NCI-H1436 treated with DMSO at 0.1 percent for 48 hours (cell line): ENCODE measurements around the gene STK11IP.

Experiments
- DNase-seq: peaks from one replicate; lab custom pipeline; 2025; lab: John Stamatoyannopoulos, UW

STK11IP gene

DNA sequence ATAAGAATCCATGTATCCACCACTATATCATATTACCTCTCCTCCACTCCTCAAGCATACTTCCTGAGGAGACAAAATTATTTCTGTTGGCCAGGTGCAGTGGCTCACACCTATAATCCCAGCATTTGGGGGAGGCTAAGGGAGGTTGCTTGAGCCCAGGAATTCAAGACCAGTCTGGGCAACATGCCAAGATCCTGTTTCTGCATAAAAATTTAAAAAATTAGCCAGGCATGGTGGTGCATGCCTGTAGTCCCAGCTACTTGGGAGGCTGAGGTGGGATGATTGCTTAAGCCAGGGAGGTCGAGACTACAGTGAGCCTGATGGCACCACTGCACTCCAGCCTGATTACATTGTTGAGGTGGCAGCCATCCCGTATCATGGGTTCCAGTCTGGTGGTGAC lies 16.3 kb upstream of the STK11IP start:
- no peak for DNase-seq

- DNase-seq: no peak
Observed at GRCh38 chr2:219591091-219591490, 6.6 kb upstream of the STK11IP start.

GRCh38 chr2:219592736-219593135 lies 4.9 kb upstream of the STK11IP start:
- DNase-seq: no peak

GRCh38 chr2:219593154-219593553 lies 4.5 kb upstream of the STK11IP start:
- no peak for DNase-seq

- no peak for DNase-seq
Observed at GRCh38 chr2:219595256-219595655, 2.4 kb upstream of the STK11IP start.

DNA sequence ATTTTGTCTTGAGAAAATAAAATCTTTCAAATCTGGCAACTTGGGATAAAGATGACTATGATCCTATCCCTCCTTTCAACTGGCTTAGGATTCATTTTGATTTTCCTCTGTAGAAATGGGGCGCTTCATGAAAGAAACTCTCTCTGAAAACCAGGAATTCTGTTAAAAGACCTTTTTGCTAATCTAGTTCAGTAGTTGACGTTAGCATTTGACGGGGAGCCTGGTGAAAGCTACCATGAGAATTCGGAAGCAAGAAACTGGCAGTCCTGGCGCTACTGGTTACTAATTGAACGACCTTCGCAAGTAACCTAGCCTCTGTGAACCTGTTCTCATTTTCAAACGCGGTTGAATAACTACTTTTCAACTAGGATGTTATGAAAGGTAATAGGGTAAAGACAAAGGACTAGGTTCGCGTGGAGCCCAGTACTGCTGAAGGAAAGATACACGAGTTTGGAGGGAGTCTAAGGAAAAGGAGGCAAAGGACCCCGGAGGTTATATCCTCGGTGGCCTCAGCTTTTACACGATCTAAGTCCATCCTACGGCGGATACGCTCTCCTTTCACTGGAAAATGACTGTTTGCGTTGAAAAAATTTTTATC lies 604 bp upstream of the STK11IP start:
- no peak for DNase-seq

DNA sequence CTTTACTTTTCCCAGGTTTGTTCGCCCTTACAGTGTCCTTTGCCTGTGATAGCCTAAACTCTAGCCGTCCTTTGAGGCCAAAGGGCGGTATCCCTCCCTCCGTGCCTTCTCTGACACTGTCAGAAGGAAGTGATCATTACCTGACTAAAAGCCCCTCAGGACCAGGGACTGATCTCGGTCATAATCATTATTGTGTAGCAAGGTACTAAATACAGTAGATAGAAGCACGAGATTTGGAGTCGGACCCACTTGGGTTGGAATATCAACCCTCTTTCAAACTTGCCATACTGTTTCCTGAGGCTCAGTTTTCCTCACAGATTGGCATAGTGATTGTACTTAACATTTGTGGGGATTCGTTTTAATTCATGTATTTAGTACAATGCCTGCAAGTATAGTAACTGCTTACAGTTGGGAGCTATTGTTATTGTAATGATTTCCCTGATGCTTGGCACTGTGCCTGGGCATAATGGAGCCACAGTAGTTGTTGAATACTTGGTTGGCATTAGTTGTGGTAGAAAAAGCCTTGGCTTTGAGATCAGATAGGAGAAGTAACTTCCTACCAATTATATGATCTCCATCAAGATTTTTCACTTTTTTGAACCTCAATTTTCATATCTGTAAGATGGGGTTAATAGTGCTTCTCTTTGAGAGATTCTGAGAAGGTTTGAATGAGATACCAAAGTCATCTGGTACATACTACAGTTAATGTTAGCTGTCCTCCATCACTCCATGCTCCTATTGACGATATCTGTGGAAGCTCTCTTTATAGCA lies 836 bp downstream of the STK11IP start:
- DNase-seq: no peak

GRCh38 chr2:219603771-219604170 lies 6.1 kb downstream of the STK11IP start:
- DNase-seq: no peak

- no peak for DNase-seq
Observed at GRCh38 chr2:219605607-219605954, 7.9 kb downstream of the STK11IP start.

DNA sequence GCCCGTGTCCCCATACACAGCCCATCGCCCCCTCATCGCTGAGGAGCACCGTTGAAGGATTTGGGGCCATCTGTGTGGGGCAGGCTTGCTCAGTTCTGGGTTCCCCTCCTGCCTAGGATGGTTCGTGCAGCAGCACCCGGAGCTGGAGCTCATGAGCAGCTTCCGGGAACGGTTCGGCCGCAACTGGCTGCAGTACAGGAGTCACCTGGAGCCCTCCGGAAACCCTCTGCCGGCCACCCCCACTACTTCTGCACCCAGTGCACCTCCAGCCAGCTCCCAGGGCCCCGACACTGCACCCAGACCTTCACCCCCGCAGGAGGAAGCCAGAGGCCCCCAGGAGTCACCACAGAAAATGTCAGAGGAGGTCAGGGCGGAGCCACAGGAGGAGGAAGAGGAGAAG lies 10.3 kb downstream of the STK11IP start:
- no peak for DNase-seq

DNA sequence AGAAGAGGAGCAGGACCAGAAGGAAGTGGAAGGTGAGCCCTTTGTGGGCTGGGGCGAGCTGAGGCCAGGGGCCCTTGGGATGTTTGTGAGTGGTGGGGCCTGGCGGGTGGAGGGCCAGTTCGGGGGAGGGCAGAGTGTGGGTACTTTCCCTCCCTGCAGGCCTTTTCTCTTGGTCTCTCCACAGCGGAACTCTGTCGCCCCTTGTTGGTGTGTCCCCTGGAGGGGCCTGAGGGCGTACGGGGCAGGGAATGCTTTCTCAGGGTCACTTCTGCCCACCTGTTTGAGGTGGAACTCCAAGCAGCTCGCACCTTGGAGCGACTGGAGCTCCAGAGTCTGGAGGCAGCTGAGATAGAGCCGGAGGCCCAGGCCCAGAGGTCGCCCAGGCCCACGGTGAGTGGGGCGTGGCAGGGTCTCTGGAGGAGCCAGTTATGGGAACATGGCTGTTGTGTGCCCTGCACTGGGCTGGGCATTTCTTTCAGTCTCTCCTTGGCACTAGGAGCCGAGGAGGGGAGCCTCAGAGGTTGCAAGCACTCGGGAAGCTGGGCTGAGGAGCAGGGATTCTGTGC lies 10.8 kb downstream of the STK11IP start:
- DNase-seq: no peak

- no peak for DNase-seq
Observed at GRCh38 chr2:219609149-219609750, 11.6 kb downstream of the STK11IP start.

- DNase-seq: no peak
Observed at GRCh38 chr2:219611306-219611705, 13.6 kb downstream of the STK11IP start.

DNA sequence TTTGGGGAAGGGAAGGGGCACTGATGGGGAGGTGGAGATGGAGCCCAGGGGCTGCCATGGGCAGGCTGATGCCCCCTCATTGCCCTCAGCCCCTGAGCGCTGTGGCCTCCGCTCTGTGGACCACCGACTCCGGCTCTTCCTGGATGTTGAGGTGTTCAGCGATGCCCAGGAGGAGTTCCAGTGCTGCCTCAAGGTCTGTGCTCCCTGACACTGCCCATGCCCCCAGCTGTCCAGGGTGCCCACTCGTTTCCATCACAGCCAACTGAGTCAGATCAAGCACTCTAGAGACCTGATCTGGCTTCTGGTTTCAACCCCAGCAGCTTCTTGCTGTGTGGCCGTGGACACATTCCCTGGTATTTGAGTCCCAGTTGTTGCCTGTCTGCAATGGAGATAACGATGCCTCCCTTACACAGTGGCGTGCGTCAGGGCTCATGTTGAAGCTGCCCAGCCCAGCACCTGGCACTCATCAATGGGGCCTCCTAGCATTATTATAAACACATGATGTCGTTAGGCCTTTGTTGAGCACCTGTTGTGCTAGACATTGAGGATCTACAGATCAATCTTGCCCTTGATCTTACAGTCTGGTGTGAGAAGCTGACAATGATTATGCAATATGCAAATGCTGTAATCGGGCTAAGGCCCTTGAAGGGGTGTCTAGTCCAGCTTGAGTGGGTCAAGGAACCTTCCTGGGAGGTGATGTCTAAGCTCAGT lies 14.4 kb downstream of the STK11IP start:
- no peak for DNase-seq

- DNase-seq: no peak
Observed at GRCh38 chr2:219612577-219613286, 15.1 kb downstream of the STK11IP start.

- DNase-seq: no peak
Observed at GRCh38 chr2:219613461-219614070, 15.9 kb downstream of the STK11IP start.

DNA sequence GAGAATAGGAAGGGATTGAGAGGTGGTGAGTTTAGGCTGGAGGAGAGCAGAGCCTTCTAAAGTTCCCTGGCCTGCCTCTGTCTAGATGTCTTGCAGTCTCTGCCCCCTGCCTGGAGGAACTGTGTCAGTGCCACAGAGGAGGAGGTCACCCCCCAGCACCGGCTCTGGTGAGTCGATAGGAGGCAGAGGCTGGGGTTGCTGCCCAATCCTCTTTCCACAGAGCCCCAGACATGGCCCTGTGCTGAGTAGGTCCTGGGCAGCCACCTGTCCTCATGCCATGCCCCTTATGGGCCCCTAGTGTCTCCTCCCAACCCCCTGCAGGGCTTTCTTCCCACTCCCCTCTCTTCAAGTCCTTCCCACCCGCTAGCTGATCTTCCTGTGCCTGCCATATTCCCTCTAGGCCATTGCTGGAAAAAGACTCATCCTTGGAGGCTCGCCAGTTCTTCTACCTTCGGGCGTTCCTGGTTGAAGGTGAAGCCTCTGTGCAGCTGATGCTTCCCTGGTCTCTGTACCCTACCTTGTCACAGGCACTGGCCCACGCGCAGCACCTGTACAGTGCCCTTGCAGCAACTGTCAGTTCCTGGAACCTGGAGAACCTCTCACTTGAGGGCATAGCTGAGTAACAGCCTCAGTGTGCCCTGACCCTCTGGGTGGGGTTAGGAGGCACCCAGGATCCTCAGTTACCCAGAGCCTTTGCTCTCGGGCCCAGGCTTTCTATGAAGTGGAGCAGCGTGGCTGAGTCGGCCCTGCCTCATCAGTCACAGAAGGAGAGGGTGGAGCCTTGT lies 16.6 kb downstream of the STK11IP start:
- DNase-seq: no peak

DNA sequence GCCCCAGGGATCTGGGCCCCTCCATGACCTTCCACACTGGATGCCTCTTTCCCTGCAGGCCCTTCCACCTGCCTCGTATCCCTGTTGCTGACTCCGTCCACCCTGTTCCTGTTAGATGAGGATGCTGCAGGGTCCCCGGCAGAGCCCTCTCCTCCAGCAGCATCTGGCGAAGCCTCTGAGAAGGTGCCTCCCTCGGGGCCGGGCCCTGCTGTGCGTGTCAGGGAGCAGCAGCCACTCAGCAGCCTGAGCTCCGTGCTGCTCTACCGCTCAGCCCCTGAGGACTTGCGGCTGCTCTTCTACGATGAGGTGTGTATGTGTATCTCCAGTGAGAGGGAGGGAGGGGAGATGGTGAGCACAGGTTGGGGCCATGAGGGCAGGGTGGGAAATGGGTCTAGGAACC lies 17.4 kb downstream of the STK11IP start:
- DNase-seq: no peak

- DNase-seq: no peak
Observed at GRCh38 chr2:219615894-219616293, 18.2 kb downstream of the STK11IP start.

DNA sequence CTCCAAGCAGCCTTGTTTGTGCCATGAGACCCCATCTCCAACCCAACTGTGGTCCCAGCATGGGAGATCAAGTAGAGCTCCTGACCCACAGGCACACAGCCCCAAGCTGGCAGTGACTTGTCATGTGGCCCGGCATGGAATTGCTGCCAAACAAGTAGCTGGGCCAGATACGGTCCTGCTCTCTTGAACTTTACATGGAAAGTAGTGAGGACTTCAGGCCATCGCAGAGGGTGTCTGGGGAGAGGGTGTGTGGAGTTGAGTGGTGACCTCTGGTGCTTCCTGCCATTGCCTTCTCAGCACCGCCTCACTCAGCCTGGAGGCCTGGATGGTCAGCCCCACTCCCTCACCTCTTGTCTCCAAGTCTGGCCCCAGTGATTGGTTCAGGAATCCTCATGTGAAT lies 18.9 kb downstream of the STK11IP start:
- no peak for DNase-seq

DNA sequence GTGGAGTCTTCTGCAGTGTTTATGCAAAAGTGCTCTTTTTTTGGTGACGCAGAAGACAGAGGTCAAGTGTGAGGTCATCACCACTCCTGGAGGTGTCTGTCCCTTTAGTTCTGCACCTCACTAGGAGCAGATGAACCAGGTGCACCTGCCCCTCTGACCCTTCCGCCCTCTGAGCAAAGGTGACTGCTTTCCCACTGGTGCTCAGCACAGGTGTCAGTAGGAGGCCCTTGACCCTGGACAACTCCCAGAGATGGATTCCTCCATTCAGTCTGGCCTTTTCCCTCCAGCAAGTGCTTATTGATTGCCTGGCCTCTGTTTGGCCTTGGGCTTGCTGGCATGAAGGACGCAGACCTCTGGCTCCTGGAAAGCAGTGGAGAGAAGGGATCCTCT lies 21.1 kb downstream of the STK11IP start:
- no peak for DNase-seq
